Keratinocyte (primary cell): ENCODE results near the gene PGRMC2. TPM values are rescaled to one million over a fixed set of nuclear protein-coding genes. Genes with fewer than 3 reads are reported as not detected.
A peak's percentile ranks its signal among the peaks of the same experiment; 100 is the strongest.

ENCODE experiments used
- DNase-seq: peaks from one replicate; pipeline ENCODE4 v3.0.0-alpha.2; 2011; ENCODE audit warnings: low read depth, missing footprints, low spot score
- FAIRE-seq: peaks from 2 replicates; lab custom pipeline; 2011; peaks lifted over from hg19 to GRCh38; lab: Jason Lieb, UNC
- H2AFZ ChIP-seq: 2 replicates; pipeline ENCODE4 v1.6.0; 2012; ENCODE audit warnings: low read length, control low read depth, inconsistent platforms; ENCODE audit not compliant: control insufficient read depth
- H3K27ac ChIP-seq: 2 replicates; pipeline ENCODE4 v1.5.1; 2011; ENCODE audit warnings: low read length; ENCODE audit not compliant: control insufficient read depth, insufficient read depth
- H3K27me3 ChIP-seq: 3 replicates; pipeline ENCODE4 v1.6.0; 2011; ENCODE audit warnings: low read length; ENCODE audit not compliant: control insufficient read depth, insufficient read depth; ENCODE audit errors: extremely low read depth
- H3K36me3 ChIP-seq, 2 experiments: 2 replicates in 1 of 2; 3 replicates in 1 of 2; pipeline ENCODE4 v1.5.1; 2011; ENCODE audit warnings: low read length in 2 of 2, mild to moderate bottlenecking in 1 of 2; ENCODE audit not compliant: control insufficient read depth in 2 of 2, insufficient read depth in 2 of 2; ENCODE audit errors: extremely low read depth in 1 of 2
- H3K4me1 ChIP-seq: 3 replicates; pipeline ENCODE4 v1.5.1; 2011; ENCODE audit warnings: low read length; ENCODE audit not compliant: control insufficient read depth, insufficient read depth; ENCODE audit errors: extremely low read depth
- H3K4me2 ChIP-seq: 3 replicates; pipeline ENCODE4 v1.6.0; 2011; ENCODE audit warnings: low read depth, low read length; ENCODE audit not compliant: control insufficient read depth, insufficient read depth; ENCODE audit errors: extremely low read depth
- H3K4me3 ChIP-seq, 3 experiments: fragments of 200-600 bp in 1 of 3; sonication (generic) in 1 of 3; 2 replicates in 2 of 3; 3 replicates in 1 of 3; pipeline ENCODE4 v1.5.1; 2011 to 2016; ENCODE audit warnings: low read length in 3 of 3, mild to moderate bottlenecking in 3 of 3, control low read depth in 2 of 3, inconsistent platforms in 1 of 3, low read depth in 1 of 3, mixed read lengths in 1 of 3, mixed run types in 1 of 3, moderate library complexity in 1 of 3; ENCODE audit not compliant: control insufficient read depth in 2 of 3, insufficient read depth in 2 of 3; ENCODE audit errors: extremely low read depth in 1 of 3
- H3K79me2 ChIP-seq: 2 replicates; pipeline ENCODE4 v1.6.0; 2012; ENCODE audit warnings: low read length; ENCODE audit not compliant: control insufficient read depth, insufficient read depth
- H3K9ac ChIP-seq: 3 replicates; pipeline ENCODE4 v1.6.0; 2011; ENCODE audit warnings: low read length; ENCODE audit not compliant: control insufficient read depth, insufficient read depth; ENCODE audit errors: extremely low read depth
- H3K9me1 ChIP-seq: 3 replicates; pipeline ENCODE4 v1.6.0; 2011; ENCODE audit warnings: low read length; ENCODE audit not compliant: control insufficient read depth, insufficient read depth; ENCODE audit errors: extremely low read depth
- H3K9me3 ChIP-seq: 2 replicates; pipeline ENCODE4 v1.5.1; 2012; ENCODE audit warnings: low read depth, low read length; ENCODE audit not compliant: control insufficient read depth
- H4K20me1 ChIP-seq: 3 replicates; pipeline ENCODE4 v1.6.0; 2011; ENCODE audit warnings: low read length; ENCODE audit not compliant: control insufficient read depth, insufficient read depth; ENCODE audit errors: extremely low read depth
- EZH2 ChIP-seq: IDR thresholded peaks from one replicate; pipeline ENCODE4 v1.6.1; 2012; ENCODE audit warnings: inconsistent platforms, mild to moderate bottlenecking, low read length, moderate library complexity
- dilution Hi-C: fragments of 300-500 bp; cut with MboI; formaldehyde crosslinking; loops from one replicate; pipeline ENCODE4 v1.7.0; 2020; ENCODE audit warnings: low sequenced_read_pairs; ENCODE audit not compliant: extremely low pct_ligation_motif_present
- polyA plus RNA-seq, 5 experiments: library from polyadenylated mRNA; depleted of rRNA in 3 of 5; stranded (reverse) in 3 of 5; stranded (forward) in 1 of 5; unstranded in 1 of 5; fragments of >200 nt; gene quantifications; 1 replicate in 1 of 5; 2 replicates in 3 of 5; 3 replicates in 1 of 5; pipeline versions ENCODE4 v1.2.1 to v1.2.3, GENCODE V29; 2011 to 2012; ENCODE audit warnings: missing spikeins in 2 of 5, low read depth in 1 of 5, low replicate concordance in 1 of 5
- TF ChIP-seq, protein P1 (sequence below), 3 experiments: IDR thresholded peaks in 1 of 3; conservative IDR thresholded peaks in 1 of 3; optimal IDR thresholded peaks in 1 of 3; 2 replicates in 2 of 3; 3 replicates in 1 of 3; pipeline versions ENCODE3 to v1.5.1; 2011; ENCODE audit warnings: low read length in 3 of 3, mild to moderate bottlenecking in 3 of 3, moderate library complexity in 2 of 3, control low read depth in 1 of 3, inconsistent platforms in 1 of 3; ENCODE audit not compliant: insufficient read depth in 2 of 3; ENCODE audit errors: extremely low read depth in 1 of 3

The PGRMC2 gene
- polyA plus RNA-seq, 1 donor (not counting 4 experiments of a cell fraction or from before 2014, with no cell fraction given): 26.7 TPM

DNA sequence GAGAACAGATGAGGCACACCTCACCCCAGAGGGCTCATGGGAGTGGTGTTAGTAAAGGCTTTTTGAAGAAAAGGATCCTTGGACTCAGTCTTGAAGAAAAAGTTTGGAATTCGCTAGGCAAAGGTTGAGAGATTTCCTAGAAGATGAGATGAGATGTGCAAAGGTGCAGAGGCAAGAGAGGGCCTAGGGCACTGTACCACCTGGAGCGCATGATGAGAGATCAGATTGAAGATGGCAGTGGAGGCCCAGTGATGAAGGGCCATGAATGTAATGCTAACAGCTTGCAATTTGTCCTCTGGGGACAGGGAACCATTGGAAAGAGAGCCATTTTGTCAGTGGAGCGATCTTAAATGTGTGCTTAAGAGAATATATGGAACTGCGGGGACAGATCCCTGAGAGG lies 45.0 kb downstream of the PGRMC2 start:
- DNase-seq (no peak), FAIRE-seq (no peak)
- H2AFZ ChIP-seq: no peak overlapping the region
- no peak overlapping the region for H3K4me3 ChIP-seq
- no peaks in the 10 kb centered on the region for H3K27me3 ChIP-seq
- H3K9me1 ChIP-seq: no peaks in the 10 kb centered on the region
- no peak overlapping the region for H3K9ac ChIP-seq
- peak overlapping the region; percentile 99 for H3K27ac ChIP-seq
- no peaks in the 10 kb centered on the region for H3K79me2 ChIP-seq
- no peaks in the 10 kb centered on the region for H3K36me3 ChIP-seq
- dilution Hi-C loops: no loop called here
- TF ChIP-seq, protein P1, sequence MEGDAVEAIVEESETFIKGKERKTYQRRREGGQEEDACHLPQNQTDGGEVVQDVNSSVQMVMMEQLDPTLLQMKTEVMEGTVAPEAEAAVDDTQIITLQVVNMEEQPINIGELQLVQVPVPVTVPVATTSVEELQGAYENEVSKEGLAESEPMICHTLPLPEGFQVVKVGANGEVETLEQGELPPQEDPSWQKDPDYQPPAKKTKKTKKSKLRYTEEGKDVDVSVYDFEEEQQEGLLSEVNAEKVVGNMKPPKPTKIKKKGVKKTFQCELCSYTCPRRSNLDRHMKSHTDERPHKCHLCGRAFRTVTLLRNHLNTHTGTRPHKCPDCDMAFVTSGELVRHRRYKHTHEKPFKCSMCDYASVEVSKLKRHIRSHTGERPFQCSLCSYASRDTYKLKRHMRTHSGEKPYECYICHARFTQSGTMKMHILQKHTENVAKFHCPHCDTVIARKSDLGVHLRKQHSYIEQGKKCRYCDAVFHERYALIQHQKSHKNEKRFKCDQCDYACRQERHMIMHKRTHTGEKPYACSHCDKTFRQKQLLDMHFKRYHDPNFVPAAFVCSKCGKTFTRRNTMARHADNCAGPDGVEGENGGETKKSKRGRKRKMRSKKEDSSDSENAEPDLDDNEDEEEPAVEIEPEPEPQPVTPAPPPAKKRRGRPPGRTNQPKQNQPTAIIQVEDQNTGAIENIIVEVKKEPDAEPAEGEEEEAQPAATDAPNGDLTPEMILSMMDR (optimal IDR thresholded peaks at IDR 0.05 in 1 of 3, IDR thresholded peaks at IDR 0.05 in 1 of 3, conservative IDR thresholded peaks at IDR 0.05 in 1 of 3; ENCODE audit: extremely low read depth in 1 of 3, insufficient read depth in 2 of 3, low read length in 3 of 3): no peak
- no peak for TF ChIP-seq EZH2
- H4K20me1 ChIP-seq: no peaks in the 10 kb centered on the region
- H3K4me2 ChIP-seq: no peak overlapping the region
- no peaks in the 10 kb centered on the region for H3K9me3 ChIP-seq
- peaks cover 24% of the 10 kb centered on the region for H3K4me1 ChIP-seq

DNA sequence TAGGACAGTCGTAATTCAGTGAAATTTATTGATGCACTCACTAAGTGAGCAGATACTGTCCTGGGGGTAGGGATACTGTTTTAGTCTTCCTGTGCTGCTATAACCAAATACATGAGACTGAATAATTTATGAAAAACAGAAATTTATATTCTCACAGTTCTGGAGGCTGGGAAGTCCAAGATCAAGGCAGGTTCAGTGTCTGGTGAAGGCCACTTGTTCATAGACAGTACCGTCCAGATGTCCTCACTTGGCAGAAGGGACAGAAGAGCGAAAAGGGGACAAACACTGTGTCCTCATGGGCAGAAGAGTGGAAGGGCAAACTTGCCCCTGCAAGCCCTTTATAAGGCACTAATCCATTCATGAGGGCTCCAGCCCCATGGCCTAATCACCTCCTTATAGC lies 45.6 kb downstream of the PGRMC2 start:
- Histone ChIP-seq H3K4me1 (peaks cover 24% of the 10 kb centered on the region), H3K36me3 (no peaks in the 10 kb centered on the region), H3K4me3 (peak overlapping the region in 1 of 3 experiments; percentile 21), H3K4me2 (peak overlapping the region; percentile 92), H3K27me3 (no peaks in the 10 kb centered on the region), H3K9me3 (no peaks in the 10 kb centered on the region), H3K79me2 (no peaks in the 10 kb centered on the region), H2AFZ (peak overlapping the region; percentile 67), H4K20me1 (no peaks in the 10 kb centered on the region), H3K9ac (peak overlapping the region; percentile 45), H3K27ac (peak overlapping the region; percentile 99), H3K9me1 (no peaks in the 10 kb centered on the region)
- no peak for TF ChIP-seq EZH2
- TF ChIP-seq, protein P1 (optimal IDR thresholded peaks at IDR 0.05 in 1 of 3, IDR thresholded peaks at IDR 0.05 in 1 of 3, conservative IDR thresholded peaks at IDR 0.05 in 1 of 3; ENCODE audit: extremely low read depth in 1 of 3, insufficient read depth in 2 of 3, low read length in 3 of 3): no peak
- FAIRE-seq (peak; percentile 56), DNase-seq (no peak)
- dilution Hi-C loops: no loop called here
